Endothelial cell of umbilical vein (primary cell): ENCODE measurements around the gene TEX11. TPM values are rescaled to one million over a fixed set of nuclear protein-coding genes. Genes with fewer than 3 reads are reported as not detected.

Source experiments
- BruUV-seq: library from RNA; stranded (reverse); fragments of 400-500 nt; replicated peaks from 2 replicates; lab custom pipeline; 2021; lab: Mats Ljungman, UMichigan
- CTCF ChIA-PET: fragments of 300-600, 350-600 bp; sonication (Branson Sonifier 250); formaldehyde crosslinking; loops from one replicate; lab custom pipeline; 2021; ENCODE audit warnings: antibody characterized with exemption, inconsistent platforms; lab: Charles Lee
- POLR2A ChIA-PET: fragments of 300-600, 350-600 bp; sonication (Branson Sonifier 250); formaldehyde crosslinking; loops from one replicate; lab custom pipeline; 2021; ENCODE audit warnings: antibody characterized with exemption, inconsistent platforms; lab: Charles Lee
- DNase-seq: peaks from one replicate; pipeline ENCODE4 v3.0.0-alpha.2; 2011; ENCODE audit warnings: low read depth, low spot score
- FAIRE-seq: peaks from 2 replicates; lab custom pipeline; 2011; peaks lifted over from hg19 to GRCh38; lab: Jason Lieb, UNC
- H2AFZ ChIP-seq: 2 replicates; pipeline ENCODE4 v1.6.0; 2012; ENCODE audit warnings: low read depth, low read length, control low read depth, inconsistent platforms
- H3K27ac ChIP-seq: 2 replicates; pipeline ENCODE4 v1.5.1; 2011; ENCODE audit warnings: low read depth, mild to moderate bottlenecking, control low read depth, low read length, moderate library complexity; ENCODE audit not compliant: insufficient read depth
- H3K27me3 ChIP-seq, 2 experiments: 2 replicates each; pipeline versions ENCODE4 v1.6.0 to v1.6.1; 2011; ENCODE audit warnings: low read length in 2 of 2, mixed read lengths in 1 of 2; ENCODE audit not compliant: control insufficient read depth in 2 of 2, insufficient read depth in 2 of 2
- H3K36me3 ChIP-seq, 2 experiments: 2 replicates in 1 of 2; 3 replicates in 1 of 2; pipeline ENCODE4 v1.5.1; 2011; ENCODE audit warnings: low read length in 2 of 2, mild to moderate bottlenecking in 1 of 2, moderate library complexity in 1 of 2; ENCODE audit not compliant: control insufficient read depth in 2 of 2, insufficient read depth in 2 of 2; ENCODE audit errors: extremely low read depth in 1 of 2
- H3K4me1 ChIP-seq: 3 replicates; pipeline ENCODE4 v1.5.1; 2011; ENCODE audit warnings: mild to moderate bottlenecking, low read length; ENCODE audit not compliant: control insufficient read depth, insufficient read depth; ENCODE audit errors: extremely low read depth
- H3K4me2 ChIP-seq: 2 replicates; pipeline ENCODE4 v1.6.1; 2011; ENCODE audit warnings: low read length, control low read depth, mixed read lengths; ENCODE audit not compliant: insufficient read depth
- H3K4me3 ChIP-seq, 3 experiments: fragments of 200-600 bp in 1 of 3; sonication (generic), shearing (Covaris generic) in 1 of 3; replicated peaks in 1 of 3; 2 replicates each; pipeline ENCODE4 v1.5.1; 2011 to 2016; ENCODE audit warnings: control low read depth in 3 of 3, low read length in 3 of 3, mild to moderate bottlenecking in 2 of 3, inconsistent platforms in 1 of 3, low read depth in 1 of 3, moderate library complexity in 1 of 3; ENCODE audit not compliant: insufficient read depth in 1 of 3
- H3K79me2 ChIP-seq: 2 replicates; pipeline ENCODE4 v1.6.0; 2012; ENCODE audit warnings: low read length, inconsistent platforms; ENCODE audit not compliant: control insufficient read depth, insufficient read depth
- H3K9ac ChIP-seq: replicated peaks from 2 replicates; pipeline ENCODE3; 2011; ENCODE audit warnings: low read length, control low read depth; ENCODE audit not compliant: insufficient read depth; ENCODE audit errors: extremely low read depth
- H3K9me1 ChIP-seq: replicated peaks from 3 replicates; pipeline ENCODE4 v1.6.0; 2011; ENCODE audit warnings: mild to moderate bottlenecking, low read length; ENCODE audit not compliant: control insufficient read depth, insufficient read depth; ENCODE audit errors: extremely low read depth
- H3K9me3 ChIP-seq: replicated peaks from 2 replicates; pipeline ENCODE4 v1.5.1; 2012; ENCODE audit warnings: low read length, inconsistent platforms; ENCODE audit not compliant: control insufficient read depth, insufficient read depth
- H4K20me1 ChIP-seq: replicated peaks from 2 replicates; pipeline ENCODE3; 2011; ENCODE audit warnings: mild to moderate bottlenecking, low read length; ENCODE audit not compliant: control insufficient read depth, insufficient read depth; ENCODE audit errors: extremely low read depth
- CTCF ChIP-seq, 2 donors: IDR thresholded peaks; 1 replicate in 1 of 2; 2 replicates in 1 of 2; pipeline ENCODE4 v1.5.1; 2011; ENCODE audit warnings: low read length in 2 of 2, mild to moderate bottlenecking in 2 of 2, moderate library complexity in 2 of 2, control low read depth in 1 of 2, inconsistent platforms in 1 of 2, low read depth in 1 of 2; ENCODE audit not compliant: insufficient read depth in 1 of 2; ENCODE audit errors: extremely low read depth in 1 of 2
- EZH2 ChIP-seq: IDR thresholded peaks from 2 replicates; pipeline ENCODE4 v1.6.1; 2012; ENCODE audit warnings: borderline replicate concordance, low read depth, mild to moderate bottlenecking, moderate library complexity, low read length, inconsistent platforms; ENCODE audit not compliant: severe bottlenecking
- FOS ChIP-seq: IDR thresholded peaks from 2 replicates; pipeline ENCODE4 v1.6.1; 2011; ENCODE audit warnings: mild to moderate bottlenecking, low read length, moderate library complexity, borderline replicate concordance; ENCODE audit not compliant: insufficient read depth
- GATA2 ChIP-seq: IDR thresholded peaks from 2 replicates; pipeline ENCODE4 v1.7.0; 2011; ENCODE audit warnings: low read depth, mild to moderate bottlenecking, moderate library complexity, mixed read lengths, low read length; ENCODE audit not compliant: insufficient read length, insufficient read depth
- JUN ChIP-seq: IDR thresholded peaks from 2 replicates; pipeline ENCODE4 v1.6.1; 2011; ENCODE audit warnings: borderline replicate concordance, low read depth; ENCODE audit not compliant: insufficient read length, insufficient read depth
- MAX ChIP-seq: IDR thresholded peaks from 2 replicates; pipeline ENCODE4 v1.6.1; 2011; ENCODE audit not compliant: insufficient read depth, insufficient read length
- MYC ChIP-seq: IDR thresholded peaks from one replicate; pipeline ENCODE4 v1.6.1; 2011; ENCODE audit warnings: mild to moderate bottlenecking, low read depth, low read length
- POLR2A ChIP-seq: IDR thresholded peaks from 2 replicates; pipeline ENCODE4 v1.6.1; 2012; ENCODE audit warnings: low read depth, mild to moderate bottlenecking, control low read depth, low read length
- POLR2AphosphoS5 ChIP-seq: IDR thresholded peaks from 2 replicates; pipeline ENCODE4 v1.6.1; 2012; ENCODE audit warnings: low read depth, mild to moderate bottlenecking, control low read depth, low read length, moderate library complexity; ENCODE audit not compliant: insufficient read depth
- dilution Hi-C: fragments of 300-500 bp; cut with MboI; formaldehyde crosslinking; loops from one replicate; pipeline ENCODE4 v1.15.0; 2019; ENCODE audit warnings: low sequenced_read_pairs; ENCODE audit not compliant: extremely low pct_ligation_motif_present
- intact Hi-C: fragments of 100-400 bp; cut with micrococcal nuclease; formaldehyde crosslinking; loops from one replicate; pipeline ENCODE4 v1.10.0; 2022
- polyA plus RNA-seq, 4 experiments: library from polyadenylated mRNA; depleted of rRNA in 3 of 4; stranded (reverse) in 3 of 4; unstranded in 1 of 4; fragments of >200 nt; gene quantifications; 2 replicates each; pipeline versions ENCODE4 v1.2.1 to v1.2.3, GENCODE V29; 2011 to 2012; ENCODE audit warnings: missing spikeins in 1 of 4
- total RNA-seq: library from RNA; stranded (reverse); gene quantifications from 2 replicates; pipeline ENCODE4 v1.2.3, GENCODE V29; 2021

Gene TEX11
- total and polyA plus RNA-seq, 2 donors (not counting 3 experiments of a cell fraction or from before 2014, with no cell fraction given): not detected

- no TSS peak for BruUV-seq
- no peak for DNase-seq
- dilution Hi-C loops: no loop called here
- ChIA-PET POLR2A (no interaction called here), CTCF (interaction anchor here (3.2 kb wide), 1 partner anchor 98 kb away, joined by 47 read pairs; no protein-coding TSS in a partner anchor)
- no peak for FAIRE-seq
- Histone ChIP-seq H4K20me1 (no peaks in the 10 kb centered on the region), H3K27me3 (no peaks in the 10 kb centered on the region), H3K79me2 (no peaks in the 10 kb centered on the region), H3K36me3 (no peaks in the 10 kb centered on the region), H3K9me1 (no peaks in the 10 kb centered on the region), H2AFZ (no peak overlapping the region), H3K9ac (no peak overlapping the region), H3K4me1 (no peaks in the 10 kb centered on the region), H3K4me3 (no peak overlapping the region), H3K4me2 (no peak overlapping the region), H3K9me3 (no peaks in the 10 kb centered on the region), H3K27ac (no peak overlapping the region)
- intact Hi-C loops: loop anchor here (5.0 kb wide), 1 partner anchor 115 kb away; no protein-coding TSS in a partner anchor
- no peak for TF ChIP-seq POLR2AphosphoS5
- no peak for TF ChIP-seq MAX
- no peak for TF ChIP-seq EZH2
- TF ChIP-seq JUN: no peak
- TF ChIP-seq FOS: no peak
- no peak for TF ChIP-seq MYC
- no peak for TF ChIP-seq POLR2A
- no peak for TF ChIP-seq GATA2
- no peak for TF ChIP-seq CTCF (IDR thresholded peaks at IDR 0.05; ENCODE audit: extremely low read depth in 1 of 2, insufficient read depth in 1 of 2, low read depth in 1 of 2, low read length in 2 of 2)
These were observed 356.3 kb downstream of the TEX11 start for GRCh38 chrX:70552130-70552704.
